SK-N-MC (cell line): ENCODE data around the gene BAIAP2L1.

ENCODE experiments used
- EZH2 ChIP-seq: fragments of 200-600 bp; sonication (generic); IDR thresholded peaks from one replicate; pipeline ENCODE4 v1.6.1; 2017; ENCODE audit warnings: antibody characterized with exemption
- FOXP2 ChIP-seq: optimal IDR thresholded peaks from 2 replicates; pipeline ENCODE3; 2011; ENCODE audit warnings: mild to moderate bottlenecking, moderate library complexity; ENCODE audit not compliant: insufficient read depth; ENCODE audit errors: extremely low read length, control extremely low read depth
- POLR2AphosphoS5 ChIP-seq: IDR thresholded peaks from 2 replicates; pipeline ENCODE4 v1.6.1; 2012; ENCODE audit warnings: mild to moderate bottlenecking, low read depth, low read length, borderline replicate concordance

DNA sequence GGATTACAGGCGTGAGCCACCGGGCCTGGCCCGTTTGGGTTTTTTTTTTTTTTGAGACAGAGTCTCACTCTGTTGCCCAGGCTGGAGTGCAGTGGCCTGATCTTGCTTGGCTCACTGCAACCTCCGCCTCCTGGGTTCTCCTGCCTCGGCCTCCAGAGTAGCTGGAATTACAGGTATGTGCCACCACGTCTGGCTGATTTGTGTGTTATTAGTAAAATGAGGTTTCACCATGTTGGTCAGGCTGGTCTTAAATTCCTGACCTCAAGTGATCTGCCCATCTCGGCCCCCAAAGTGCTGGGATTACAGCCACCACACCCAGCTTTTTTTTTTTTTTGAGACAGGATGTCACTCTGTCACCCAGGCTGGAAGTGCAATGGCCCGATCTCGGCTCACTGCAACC lies 5.9 kb upstream of the BAIAP2L1 start:
- TF ChIP-seq EZH2, result no peak
- TF ChIP-seq POLR2AphosphoS5, result no peak
- no peak for TF ChIP-seq FOXP2
